Natural killer cell (primary cell): ENCODE measurements around the gene DENND1C. TPM values are rescaled to one million over a fixed set of nuclear protein-coding genes. Genes with fewer than 3 reads are reported as not detected.
"Not testable (repeated sequence)": the region's sequence is repeated elsewhere in the genome, so short reads cannot be mapped to it uniquely, and the experiment has no call there.

Experiments
- ATAC-seq, 3 donors: fragments of 150-1000 bp in 2 of 3; fragments of 200-7000 bp in 1 of 3; cut with Tn5 transposase; 1 replicate in 1 of 3; 2 replicates in 2 of 3; pipeline ENCODE4 v1.10.0; 2021; ENCODE audit warnings: mild to moderate bottlenecking in 2 of 3, moderate library complexity in 2 of 3
- DNase-seq, 2 donors: peaks; one replicate each; pipeline versions ENCODE4 v3.0.0 to v3.0.0-alpha.2; 2013 to 2021; ENCODE audit warnings: mixed read lengths in 1 of 2
- H3K27ac ChIP-seq: one replicate; pipeline ENCODE4 v1.5.1; 2013; ENCODE audit warnings: mild to moderate bottlenecking, low read length
- H3K27me3 ChIP-seq: one replicate; pipeline ENCODE4 v1.6.1; 2013; ENCODE audit warnings: low read length; ENCODE audit not compliant: control insufficient read depth, insufficient read depth
- H3K36me3 ChIP-seq: one replicate; pipeline ENCODE4 v1.6.1; 2013; ENCODE audit warnings: low read length; ENCODE audit not compliant: control insufficient read depth, insufficient read depth
- H3K4me1 ChIP-seq: one replicate; pipeline ENCODE4 v1.6.1; 2013; ENCODE audit warnings: low read length; ENCODE audit not compliant: control insufficient read depth, insufficient read depth
- H3K4me3 ChIP-seq: one replicate; pipeline ENCODE4 v1.5.1; 2013; ENCODE audit warnings: low read length
- H3K9me3 ChIP-seq: one replicate; pipeline ENCODE4 v1.6.1; 2013; ENCODE audit warnings: low read length; ENCODE audit not compliant: control insufficient read depth, insufficient read depth
- H3K27ac Mint-ChIP-seq, 2 donors: one replicate each; pipeline ENCODE4 v1.8.0; 2022; ENCODE audit warnings: mild to moderate bottlenecking in 2 of 2, mixed read lengths in 2 of 2, moderate library complexity in 1 of 2
- H3K27me3 Mint-ChIP-seq, 2 donors: one replicate each; pipeline ENCODE4 v1.8.0; 2022; ENCODE audit warnings: low read depth in 2 of 2, mixed read lengths in 2 of 2
- H3K36me3 Mint-ChIP-seq: one replicate; pipeline ENCODE4 v1.8.0; 2022; ENCODE audit warnings: mixed read lengths
- H3K4me1 Mint-ChIP-seq, 2 donors: one replicate each; pipeline ENCODE4 v1.8.0; 2022; ENCODE audit warnings: mixed read lengths in 2 of 2
- H3K4me3 Mint-ChIP-seq: one replicate; pipeline ENCODE4 v1.8.0; 2022; ENCODE audit warnings: mild to moderate bottlenecking, moderate library complexity, mixed read lengths
- H3K9me3 Mint-ChIP-seq, 2 donors: one replicate each; pipeline ENCODE4 v1.8.0; 2022; ENCODE audit warnings: mixed read lengths in 2 of 2
- CTCF ChIP-seq: fragments of 200-600 bp; IDR thresholded peaks from one replicate; pipeline ENCODE4 v1.8.0; 2022; ENCODE audit warnings: antibody characterized with exemption
- WGBS: methylation state at CpG from one replicate; pipeline ENCODE4 v1.1.7; 2013; ENCODE audit warnings: missing lambda C conversion rate; ENCODE audit not compliant: insufficient coverage; 5-methylcytosine and 5-hydroxymethylcytosine counted together
- intact Hi-C: fragments of 100-400 bp; cut with micrococcal nuclease; formaldehyde crosslinking; loops from one replicate; pipeline ENCODE4 v1.14.2; 2022
- total RNA-seq, 4 donors: library from RNA; stranded (reverse); fragments of 120-200 nt in 1 of 4; gene quantifications; one replicate each; pipeline versions ENCODE4 v1.2.3 to v1.2.4, GENCODE V29; 2013 to 2022

The DENND1C gene
- total RNA-seq, 3 donors from 2014 or later (not counting 1 experiment from before 2014, with no cell fraction given) = 175 to 197 (median 188) TPM

GRCh38 chr19:6429419-6430221 lies 52.0 kb downstream of the DENND1C start:
- intact Hi-C loops = no loop called here

DNA sequence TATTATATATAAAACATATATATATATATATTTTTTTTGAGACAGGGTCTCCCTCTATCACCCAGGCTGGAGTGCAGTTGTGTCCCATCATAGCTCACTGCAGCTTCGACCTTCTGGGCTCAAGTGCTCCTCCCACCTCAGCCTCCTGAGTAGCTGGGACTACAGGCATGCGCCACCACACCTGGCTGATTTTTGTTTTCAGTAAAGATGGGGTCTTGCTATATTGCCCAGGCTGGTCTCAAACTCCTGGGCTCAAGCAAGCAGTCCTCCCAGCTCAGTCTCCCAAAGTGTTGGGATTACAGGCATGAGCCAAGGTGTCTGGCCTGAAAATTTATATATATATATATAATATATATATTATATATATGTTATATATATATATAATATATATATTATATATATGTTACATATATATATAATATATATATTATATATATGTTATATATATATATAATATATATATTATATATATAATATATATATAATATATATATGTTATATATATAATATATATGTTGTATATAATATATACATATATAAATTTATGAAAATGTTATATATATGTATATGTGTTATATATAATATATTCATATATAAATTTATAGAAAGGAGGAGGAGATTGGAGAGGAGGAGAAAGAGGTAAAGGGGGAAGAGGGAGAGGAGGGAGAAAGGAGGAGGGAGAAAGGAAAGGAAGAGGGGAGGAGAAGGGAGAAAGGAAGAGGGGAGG lies 52.7 kb downstream of the DENND1C start:
- H3K9me3 ChIP-seq, H3K4me3 ChIP-seq, DNase-seq, H3K36me3 ChIP-seq, intact Hi-C loops, H3K4me3 Mint-ChIP-seq, H3K9me3 Mint-ChIP-seq, ATAC-seq, H3K27ac Mint-ChIP-seq, H3K27ac ChIP-seq, H3K27me3 Mint-ChIP-seq, H3K27me3 ChIP-seq, H3K36me3 Mint-ChIP-seq: not testable (repeated sequence)
- H3K4me1 Mint-ChIP-seq = peaks cover 10 to 13% of the 10 kb centered on the region in 2 donors
- WGBS = 100% methylated on average over 2 of the region's 2 CpGs
- peaks cover 14% of the 10 kb centered on the region for H3K4me1 ChIP-seq

More at GRCh38 chr19:6429419-6430221, 52.0 kb downstream of the DENND1C start:
- ATAC-seq = no peak
- Mint-ChIP-seq H3K9me3 (no peaks in the 10 kb centered on the region), H3K27me3 (peaks cover 0 to 6% of the 10 kb centered on the region in 2 donors), H3K27ac (no peak overlapping the region), H3K36me3 (no peaks in the 10 kb centered on the region), H3K4me1 (peaks cover 10 to 11% of the 10 kb centered on the region in 2 donors), H3K4me3 (no peak overlapping the region)
- Histone ChIP-seq H3K9me3 (no peaks in the 10 kb centered on the region), H3K27me3 (no peaks in the 10 kb centered on the region), H3K27ac (no peak overlapping the region), H3K4me3 (no peak overlapping the region), H3K4me1 (peaks cover 11% of the 10 kb centered on the region), H3K36me3 (no peaks in the 10 kb centered on the region)
- DNase-seq = no peak
- WGBS = 66% methylated on average over 20 of the region's 20 CpGs
- no peak for TF ChIP-seq CTCF

DNA sequence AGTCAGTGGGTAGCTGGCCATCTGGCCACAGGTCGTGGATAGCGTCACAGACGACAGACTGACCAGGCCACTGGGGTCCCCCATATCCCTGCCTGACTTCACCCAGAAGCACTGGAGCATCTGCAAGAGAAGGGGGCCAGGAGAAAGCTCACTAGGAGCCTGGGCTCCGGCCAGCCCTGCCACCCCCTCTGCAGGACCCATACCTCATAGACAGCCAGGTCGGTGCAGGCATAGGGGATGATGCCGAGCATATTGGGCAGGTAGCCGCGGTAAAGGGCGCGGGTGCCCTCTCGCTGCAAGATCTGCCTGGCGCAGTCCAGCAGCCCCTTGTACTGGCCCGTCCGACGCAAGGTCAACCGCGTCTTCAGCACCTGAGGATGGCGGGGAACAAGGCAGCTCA lies 54.5 kb downstream of the DENND1C start:
- H3K9me3 ChIP-seq = no peaks in the 10 kb centered on the region
- Mint-ChIP-seq H3K36me3 (no peaks in the 10 kb centered on the region), H3K9me3 (no peaks in the 10 kb centered on the region), H3K4me1 (peaks cover 26 to 30% of the 10 kb centered on the region in 2 donors), H3K4me3 (no peak overlapping the region), H3K27ac (no peak overlapping the region), H3K27me3 (peaks cover 0 to 6% of the 10 kb centered on the region in 2 donors)
- TF ChIP-seq CTCF = no peak
- no peak overlapping the region for H3K4me3 ChIP-seq
- DNase-seq (no peak), ATAC-seq (no peak)
- WGBS = 94% methylated on average over 18 of the region's 18 CpGs
- no peak overlapping the region for H3K27ac ChIP-seq
- H3K27me3 ChIP-seq = no peaks in the 10 kb centered on the region
- intact Hi-C loops = no loop called here
- peaks cover 31% of the 10 kb centered on the region for H3K4me1 ChIP-seq
- peaks cover 3% of the 10 kb centered on the region for H3K36me3 ChIP-seq
